Mucosa of descending colon (tissue), 3 donors: ENCODE data around the gene HNRNPL. TPM values are rescaled to one million over a fixed set of nuclear protein-coding genes. Genes with fewer than 3 reads are reported as not detected.

Experiments used
- ATAC-seq: fragments of 200-7000 bp; cut with Tn5 transposase; one replicate; pipeline ENCODE4 v1.9.1; 2020; ENCODE audit warnings: mild to moderate bottlenecking, moderate library complexity
- DNase-seq, 3 donors: peaks; one replicate each; pipeline ENCODE4 v3.0.0-alpha.2; 2020
- H3K36me3 ChIP-seq: fragments of 200-600 bp; one replicate; pipeline ENCODE4 v1.8.0; 2021; ENCODE audit warnings: low read depth, mild to moderate bottlenecking
- H3K4me1 ChIP-seq: fragments of 200-600 bp; one replicate; pipeline ENCODE4 v1.8.0; 2021; ENCODE audit warnings: low read depth, mild to moderate bottlenecking
- H3K4me3 ChIP-seq: fragments of 200-600 bp; one replicate; pipeline ENCODE4 v1.8.0; 2021; ENCODE audit warnings: mild to moderate bottlenecking
- H3K9me3 ChIP-seq: fragments of 200-600 bp; one replicate; pipeline ENCODE4 v1.8.0; 2021; ENCODE audit warnings: mild to moderate bottlenecking
- intact Hi-C, 2 donors: fragments of 100-400 bp; cut with DNase I in 1 of 2; cut with micrococcal nuclease in 1 of 2; formaldehyde crosslinking; loops; one replicate each; pipeline versions ENCODE4 v1.11.0 to v1.11.1; 2022; cut with DNase I, micrococcal nuclease
- total RNA-seq, 3 donors: library from RNA; stranded (reverse); fragmentation: NEBNext Ultra II Directional in 2 of 3; extraction: Animal tissue kit (Norgen Biotek cat#: 25700) in 2 of 3; gene quantifications; one replicate each; pipeline versions ENCODE4 v1.2.1 to v1.2.4, GENCODE V29; 2021 to 2023
- TF ChIP-seq, protein P1 (sequence below): fragments of 200-600 bp; IDR thresholded peaks from one replicate; pipeline ENCODE4 v1.8.0; 2022; ENCODE audit warnings: antibody characterized with exemption, mild to moderate bottlenecking
- donor health status: DM: no; HTN: no; CAD: no; lungs with moderate emphysema.
- donor health status: DM: no; HTN: no; CAD: no.
- donor health status: DM: no; HTN: yes; CAD: no.

Gene HNRNPL
- total RNA-seq, 3 donors from 2014 or later: 267 to 317 (median 292) TPM

DNA sequence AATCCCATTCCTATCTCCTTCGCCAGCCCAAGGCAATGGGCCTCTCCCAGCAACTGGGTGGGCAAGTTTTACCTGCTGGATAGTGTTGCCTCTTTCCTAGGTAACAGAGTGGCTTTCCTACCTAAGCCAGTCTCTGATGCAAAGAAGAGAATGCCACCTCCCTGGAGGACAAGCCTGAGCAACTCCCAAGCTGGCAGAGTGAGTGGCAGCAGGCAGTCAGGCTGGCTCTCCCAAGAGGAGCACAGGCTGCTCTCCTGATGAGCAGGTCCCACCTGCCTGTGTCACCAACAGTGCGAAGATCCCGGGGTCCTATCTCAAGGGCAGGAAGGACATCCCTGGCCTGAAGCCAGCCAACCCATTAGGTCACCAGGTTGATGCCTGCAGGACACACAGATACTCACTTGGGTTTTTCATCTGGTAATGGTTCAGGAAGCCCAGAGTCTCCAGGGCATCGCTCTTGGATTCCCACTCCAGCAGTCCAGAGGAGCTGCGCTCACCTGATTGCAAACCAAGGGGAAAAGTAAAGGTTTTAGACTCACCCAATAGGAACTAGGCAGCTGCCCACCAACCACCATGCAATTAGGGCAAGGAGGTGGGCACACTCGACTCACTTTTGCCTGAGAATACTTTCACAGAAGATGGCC is 12.7 kb downstream of the HNRNPL start:
- intact Hi-C loops: no loop called here
- peaks cover 13% of the 10 kb centered on the region for H3K4me1 ChIP-seq
- ATAC-seq (no peak), DNase-seq (peak in 1 of 3 donors; percentile 16)
- no peaks in the 10 kb centered on the region for H3K9me3 ChIP-seq
- peaks cover 31% of the 10 kb centered on the region for H3K36me3 ChIP-seq
- H3K4me3 ChIP-seq: no peak overlapping the region
- TF ChIP-seq, protein P1, sequence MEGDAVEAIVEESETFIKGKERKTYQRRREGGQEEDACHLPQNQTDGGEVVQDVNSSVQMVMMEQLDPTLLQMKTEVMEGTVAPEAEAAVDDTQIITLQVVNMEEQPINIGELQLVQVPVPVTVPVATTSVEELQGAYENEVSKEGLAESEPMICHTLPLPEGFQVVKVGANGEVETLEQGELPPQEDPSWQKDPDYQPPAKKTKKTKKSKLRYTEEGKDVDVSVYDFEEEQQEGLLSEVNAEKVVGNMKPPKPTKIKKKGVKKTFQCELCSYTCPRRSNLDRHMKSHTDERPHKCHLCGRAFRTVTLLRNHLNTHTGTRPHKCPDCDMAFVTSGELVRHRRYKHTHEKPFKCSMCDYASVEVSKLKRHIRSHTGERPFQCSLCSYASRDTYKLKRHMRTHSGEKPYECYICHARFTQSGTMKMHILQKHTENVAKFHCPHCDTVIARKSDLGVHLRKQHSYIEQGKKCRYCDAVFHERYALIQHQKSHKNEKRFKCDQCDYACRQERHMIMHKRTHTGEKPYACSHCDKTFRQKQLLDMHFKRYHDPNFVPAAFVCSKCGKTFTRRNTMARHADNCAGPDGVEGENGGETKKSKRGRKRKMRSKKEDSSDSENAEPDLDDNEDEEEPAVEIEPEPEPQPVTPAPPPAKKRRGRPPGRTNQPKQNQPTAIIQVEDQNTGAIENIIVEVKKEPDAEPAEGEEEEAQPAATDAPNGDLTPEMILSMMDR: no peak

DNA sequence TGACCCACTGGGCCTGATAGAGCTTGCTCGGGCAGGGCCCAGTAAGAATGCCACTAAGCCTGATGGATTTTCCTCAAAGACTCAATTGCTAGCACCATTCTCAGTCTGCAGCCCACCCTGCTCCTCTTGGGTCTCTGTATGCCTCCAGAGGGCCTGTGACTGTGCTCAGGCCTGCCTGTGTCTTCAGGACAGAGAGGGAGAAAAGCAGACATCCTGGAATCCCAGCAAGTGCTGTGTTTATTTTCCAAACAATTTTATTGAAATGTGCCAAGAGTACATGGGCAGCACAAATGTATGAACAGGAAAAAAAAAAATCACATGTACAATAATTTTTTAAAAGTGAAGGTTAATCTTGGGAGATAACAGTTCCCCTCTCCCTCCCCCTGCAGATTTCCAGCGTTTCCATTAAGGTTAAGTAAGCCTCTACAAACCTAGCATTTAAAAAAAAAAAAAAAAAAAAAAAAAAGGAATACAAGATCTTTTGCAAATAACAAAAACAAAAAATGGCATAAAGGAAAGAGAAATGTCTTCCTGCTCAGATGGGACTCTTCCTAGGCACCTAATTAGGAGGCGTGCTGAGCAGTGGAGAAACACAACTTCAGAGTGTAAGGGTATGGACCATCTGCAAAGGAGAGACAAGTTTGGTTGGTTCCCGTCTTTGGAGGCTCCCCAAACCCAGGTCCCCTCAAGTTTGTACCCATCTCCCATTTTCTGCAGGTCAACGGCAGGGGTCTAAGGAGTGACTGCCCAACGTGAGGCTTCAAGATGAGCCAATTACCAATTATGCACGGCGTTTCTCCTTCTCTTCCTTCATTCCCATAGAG is 13.4 kb downstream of the HNRNPL start:
- DNase-seq: peak in 1 of 3 donors; percentile 5
- Histone ChIP-seq H3K4me3 (no peak overlapping the region), H3K4me1 (peaks cover 13% of the 10 kb centered on the region), H3K36me3 (peaks cover 25% of the 10 kb centered on the region), H3K9me3 (no peaks in the 10 kb centered on the region)
- no peak for ATAC-seq
- intact Hi-C loops: no loop called here
- TF ChIP-seq, protein P1: no peak

DNA sequence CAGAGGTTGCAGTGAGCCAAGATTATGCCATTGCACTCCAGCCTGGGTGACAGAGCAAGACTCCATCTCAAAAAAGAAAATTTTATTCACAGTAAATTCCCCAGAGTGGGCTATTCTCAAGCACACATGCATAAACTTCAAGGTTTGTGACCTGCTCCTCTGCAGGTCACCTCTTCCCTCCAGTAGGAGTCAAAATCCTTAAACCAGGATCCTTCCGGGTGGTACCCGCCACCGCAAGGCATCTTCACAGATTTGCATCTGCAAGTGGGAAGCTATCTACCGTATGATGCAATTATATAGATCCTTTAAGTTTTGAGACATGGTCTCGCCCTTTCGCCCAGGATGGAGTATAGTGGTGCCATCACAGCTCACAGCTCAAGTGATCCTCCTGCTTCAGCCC is 15.2 kb downstream of the HNRNPL start:
- H3K4me3 ChIP-seq: no peak overlapping the region
- ATAC-seq (no peak), DNase-seq (no peak)
- intact Hi-C loops: no loop called here
- TF ChIP-seq, protein P1: no peak
- peaks cover 26% of the 10 kb centered on the region for H3K4me1 ChIP-seq
- no peaks in the 10 kb centered on the region for H3K9me3 ChIP-seq
- peaks cover 17% of the 10 kb centered on the region for H3K36me3 ChIP-seq

DNA sequence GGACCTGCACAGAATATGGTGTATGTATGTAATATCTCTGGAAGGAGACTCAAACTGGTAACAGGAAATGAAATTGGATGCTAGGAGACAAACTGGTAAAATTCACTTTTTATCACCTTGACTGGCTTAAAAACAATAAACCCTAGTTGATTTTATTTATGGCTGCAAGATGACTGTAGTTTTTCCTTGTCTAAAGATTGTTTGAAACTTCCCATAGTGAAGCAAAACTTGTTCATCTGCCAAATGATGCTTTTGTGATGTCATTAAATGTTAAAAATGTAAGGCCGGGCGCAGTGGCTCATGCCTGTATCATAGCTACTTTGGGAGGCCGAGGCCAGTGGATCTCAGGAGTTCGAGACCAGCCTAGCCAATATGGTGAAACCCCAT is 15.7 kb downstream of the HNRNPL start:
- Histone ChIP-seq H3K9me3 (no peaks in the 10 kb centered on the region), H3K4me1 (peaks cover 30% of the 10 kb centered on the region)

DNA sequence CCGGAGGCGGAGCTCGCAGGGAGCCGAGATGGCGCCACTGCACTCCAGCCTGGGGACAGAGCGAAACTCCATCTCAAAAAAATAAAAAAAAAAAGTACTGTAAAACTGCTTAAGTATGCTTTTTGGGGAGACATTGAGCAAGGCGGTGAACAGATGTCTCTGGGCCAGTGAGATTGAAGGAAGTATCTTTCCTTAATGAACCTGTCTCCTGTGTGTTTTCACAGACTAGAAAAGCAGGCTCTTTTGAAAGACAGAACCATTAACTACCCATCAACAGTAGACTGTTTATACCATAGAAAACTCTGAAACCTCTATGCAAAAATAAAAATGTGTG is 16.7 kb downstream of the HNRNPL start:
- DNase-seq: no peak
- intact Hi-C loops: no loop called here
- ATAC-seq: no peak
- H3K36me3 ChIP-seq: peaks cover 9% of the 10 kb centered on the region
- TF ChIP-seq, protein P1: no peak
- peaks cover 31% of the 10 kb centered on the region for H3K4me1 ChIP-seq
- H3K4me3 ChIP-seq: no peak overlapping the region
- H3K9me3 ChIP-seq: no peaks in the 10 kb centered on the region

More for the DNA sequence above, 15.7 kb downstream of the HNRNPL start:
- ATAC-seq: no peak
- DNase-seq: no peak
- TF ChIP-seq, protein P1: no peak
- intact Hi-C loops: no loop called here
- Histone ChIP-seq H3K4me3 (no peak overlapping the region), H3K36me3 (peaks cover 12% of the 10 kb centered on the region)
